Liver (tissue), 9 donors: ENCODE data around the gene GOPC. TPM values are rescaled to one million over a fixed set of nuclear protein-coding genes. Genes with fewer than 3 reads are reported as not detected.

Experiments used
- DNase-seq: peaks from one replicate; pipeline ENCODE4 v3.0.0-alpha.2; 2017; ENCODE audit warnings: low spot score
- H3K27ac ChIP-seq, 2 donors: one replicate each; pipeline ENCODE4 v1.7.0; 2013; ENCODE audit warnings: inconsistent platforms in 2 of 2, low read length in 2 of 2, control low read depth in 1 of 2, low read depth in 1 of 2, mild to moderate bottlenecking in 1 of 2
- H3K27me3 ChIP-seq, 4 donors: one replicate each; pipeline versions ENCODE4 v1.6.1 to v1.7.0; 2013; ENCODE audit warnings: low read length in 3 of 4, inconsistent platforms in 1 of 4, mild to moderate bottlenecking in 1 of 4, moderate library complexity in 1 of 4; ENCODE audit not compliant: control insufficient read depth in 4 of 4, insufficient read depth in 4 of 4
- H3K36me3 ChIP-seq, 4 donors: one replicate each; pipeline versions ENCODE4 v1.6.1 to v1.7.0; 2013; ENCODE audit warnings: low read length in 3 of 4, mild to moderate bottlenecking in 3 of 4, low read depth in 1 of 4, moderate library complexity in 1 of 4; ENCODE audit not compliant: control insufficient read depth in 4 of 4, insufficient read depth in 3 of 4
- H3K4me1 ChIP-seq, 4 donors: one replicate each; pipeline versions ENCODE4 v1.6.1 to v1.7.0; 2013; ENCODE audit warnings: low read length in 3 of 4, mild to moderate bottlenecking in 3 of 4, moderate library complexity in 1 of 4; ENCODE audit not compliant: control insufficient read depth in 4 of 4, insufficient read depth in 4 of 4
- H3K4me3 ChIP-seq, 3 donors: one replicate each; pipeline versions ENCODE4 v1.6.1 to v1.7.0; 2013; ENCODE audit warnings: low read length in 3 of 3, control low read depth in 1 of 3, low read depth in 1 of 3, mild to moderate bottlenecking in 1 of 3
- H3K9ac ChIP-seq, 2 donors: one replicate each; pipeline ENCODE4 v1.7.0; 2013; ENCODE audit warnings: low read length in 2 of 2, mild to moderate bottlenecking in 2 of 2, moderate library complexity in 2 of 2, control low read depth in 1 of 2, low read depth in 1 of 2
- H3K9me3 ChIP-seq, 4 donors: one replicate each; pipeline versions ENCODE4 v1.6.1 to v1.7.0; 2013; ENCODE audit warnings: low read length in 3 of 4; ENCODE audit not compliant: control insufficient read depth in 4 of 4
- CTCF ChIP-seq: fragments of 150-350 bp; IDR thresholded peaks from 2 replicates; pipeline ENCODE4 v1.5.1; 2017; ENCODE audit warnings: improper control_type of control experiment, low read depth, low read length; ENCODE audit not compliant: missing input control
- EGR1 ChIP-seq, 2 donors: IDR thresholded peaks; 2 replicates each; pipeline ENCODE4 v1.6.1; 2016 to 2018; ENCODE audit warnings: antibody characterized with exemption in 2 of 2, low read depth in 2 of 2
- FOXA1 ChIP-seq: IDR thresholded peaks from 2 replicates; pipeline ENCODE4 v1.6.1; 2016; ENCODE audit warnings: antibody characterized with exemption
- FOXA2 ChIP-seq: IDR thresholded peaks from 2 replicates; pipeline ENCODE4 v1.6.1; 2016; ENCODE audit warnings: antibody characterized with exemption
- GABPA ChIP-seq, 2 donors: IDR thresholded peaks in 1 of 2; conservative IDR thresholded peaks in 1 of 2; 2 replicates each; pipeline ENCODE4 v1.6.1; 2016; ENCODE audit warnings: antibody characterized with exemption in 2 of 2, mild to moderate bottlenecking in 1 of 2, moderate library complexity in 1 of 2
- HNF4A ChIP-seq, 2 donors: conservative IDR thresholded peaks; 2 replicates each; pipeline ENCODE4 v1.6.1; 2016; ENCODE audit warnings: antibody characterized with exemption in 2 of 2, mild to moderate bottlenecking in 2 of 2
- HNF4G ChIP-seq: IDR thresholded peaks from 2 replicates; pipeline ENCODE4 v1.6.1; 2016; ENCODE audit warnings: antibody characterized with exemption
- JUND ChIP-seq, 2 donors: IDR thresholded peaks; 2 replicates each; pipeline ENCODE4 v1.6.1; 2016; ENCODE audit warnings: antibody characterized with exemption in 2 of 2
- NR2F2 ChIP-seq: IDR thresholded peaks from 2 replicates; pipeline ENCODE4 v1.6.1; 2016; ENCODE audit warnings: antibody characterized with exemption
- RAD21 ChIP-seq, 2 donors: IDR thresholded peaks; 2 replicates each; pipeline ENCODE4 v1.6.1; 2016; ENCODE audit warnings: antibody characterized with exemption in 2 of 2, mild to moderate bottlenecking in 2 of 2
- REST ChIP-seq: IDR thresholded peaks from 2 replicates; pipeline ENCODE4 v1.6.1; 2016; ENCODE audit warnings: antibody characterized with exemption, mild to moderate bottlenecking
- RXRA ChIP-seq, 2 donors: IDR thresholded peaks; 2 replicates each; pipeline ENCODE4 v1.6.1; 2017 to 2018; ENCODE audit warnings: antibody characterized with exemption in 2 of 2, mild to moderate bottlenecking in 1 of 2
- SP1 ChIP-seq: IDR thresholded peaks from 2 replicates; pipeline ENCODE4 v1.6.1; 2018; ENCODE audit warnings: antibody characterized with exemption, mild to moderate bottlenecking
- TAF1 ChIP-seq: conservative IDR thresholded peaks from 2 replicates; pipeline ENCODE4 v1.6.1; 2016; ENCODE audit warnings: antibody characterized with exemption, mild to moderate bottlenecking
- ZBTB33 ChIP-seq: IDR thresholded peaks from 2 replicates; pipeline ENCODE4 v1.6.1; 2016; ENCODE audit warnings: antibody characterized with exemption
- WGBS: extraction: QIAGEN DNeasy Blood & Tissue Kit; methylation state at CpG from one replicate; pipeline ENCODE4 v1.1.7; 2013; 5-methylcytosine and 5-hydroxymethylcytosine counted together
- polyA plus RNA-seq, 2 donors: library from polyadenylated mRNA; stranded (reverse) in 1 of 2; unstranded in 1 of 2; fragments of 200-250 nt in 1 of 2; fragments of >200 nt in 1 of 2; fragmentation: Nextera tagmentation in 1 of 2; extraction: Ambion mirVana in 1 of 2; gene quantifications; one replicate each; pipeline versions ENCODE4 v1.2.1 to v1.2.3, GENCODE V29; 2013 to 2015
- total RNA-seq, 2 donors: library from RNA; depleted of rRNA; stranded (reverse); fragments of >200 nt; gene quantifications; one replicate each; pipeline ENCODE4 v1.2.3, GENCODE V29; 2014
- TF ChIP-seq, protein P1 (sequence below): IDR thresholded peaks from 2 replicates; pipeline ENCODE4 v1.6.1; 2016; ENCODE audit warnings: antibody characterized with exemption
- TF ChIP-seq, protein P2 (sequence below): IDR thresholded peaks from 2 replicates; pipeline ENCODE4 v1.6.1; 2016; ENCODE audit warnings: antibody characterized with exemption
- donor health status: healthy.
- donor health status: healthy.
- donor health status: healthy.
- donor health status: healthy.
- donor health status: healthy.

Gene GOPC
- total and polyA plus RNA-seq, 4 donors: 7.4 to 17.8 (median 11.4) TPM

GRCh38 chr6:117534974-117535373 lies 67.3 kb downstream of the GOPC start (continued):
- TF ChIP-seq ZBTB33: peak; percentile 15
- peak; percentile 62 for TF ChIP-seq SP1
- no peak for TF ChIP-seq GABPA (IDR thresholded peaks at IDR 0.05 in 1 of 2, conservative IDR thresholded peaks at IDR 0.05 in 1 of 2)
- no peak for TF ChIP-seq FOXA1
- TF ChIP-seq, protein P1, sequence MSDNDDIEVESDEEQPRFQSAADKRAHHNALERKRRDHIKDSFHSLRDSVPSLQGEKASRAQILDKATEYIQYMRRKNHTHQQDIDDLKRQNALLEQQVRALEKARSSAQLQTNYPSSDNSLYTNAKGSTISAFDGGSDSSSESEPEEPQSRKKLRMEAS: peak; percentile 33
- no peak for TF ChIP-seq HNF4G
- TF ChIP-seq TAF1: no peak
- no peak for TF ChIP-seq JUND (IDR thresholded peaks at IDR 0.05)

- Histone ChIP-seq H3K9ac (no peak overlapping the region), H3K4me1 (peaks cover 10 to 33% (median 23%) of the 10 kb centered on the region in 4 donors), H3K4me3 (no peak overlapping the region), H3K27ac (no peak overlapping the region), H3K9me3 (no peaks in the 10 kb centered on the region), H3K36me3 (peaks cover 0 to 4% (median 0%) of the 10 kb centered on the region in 4 donors), H3K27me3 (no peaks in the 10 kb centered on the region)
- TF ChIP-seq, protein P1: no peak
- no peak for TF ChIP-seq REST
- no peak for TF ChIP-seq ZBTB33
- no peak for TF ChIP-seq TAF1
- no peak for TF ChIP-seq RAD21 (IDR thresholded peaks at IDR 0.05)
- TF ChIP-seq EGR1 (IDR thresholded peaks at IDR 0.05; ENCODE audit: low read depth in 2 of 2): no peak
- no peak for TF ChIP-seq NR2F2
- no peak for TF ChIP-seq FOXA1
- no peak for TF ChIP-seq HNF4A (conservative IDR thresholded peaks at IDR 0.05)
- TF ChIP-seq, protein P2, sequence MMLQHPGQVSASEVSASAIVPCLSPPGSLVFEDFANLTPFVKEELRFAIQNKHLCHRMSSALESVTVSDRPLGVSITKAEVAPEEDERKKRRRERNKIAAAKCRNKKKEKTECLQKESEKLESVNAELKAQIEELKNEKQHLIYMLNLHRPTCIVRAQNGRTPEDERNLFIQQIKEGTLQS: no peak
- no peak for TF ChIP-seq JUND (IDR thresholded peaks at IDR 0.05)
- TF ChIP-seq FOXA2: no peak
- TF ChIP-seq RXRA (IDR thresholded peaks at IDR 0.05): no peak
- TF ChIP-seq GABPA (IDR thresholded peaks at IDR 0.05 in 1 of 2, conservative IDR thresholded peaks at IDR 0.05 in 1 of 2): no peak
- no peak for TF ChIP-seq HNF4G
- no peak for TF ChIP-seq CTCF
- TF ChIP-seq SP1: no peak
- WGBS: 84% methylated on average over 4 of the region's 4 CpGs
- DNase-seq: no peak
Observed at GRCh38 chr6:117533775-117534174, 68.5 kb downstream of the GOPC start.
